MM.1S (cell line): ENCODE measurements around the gene GADD45G.

ENCODE experiments used
- DNase-seq: peaks from one replicate; pipeline ENCODE4 v3.0.0-alpha.2; 2015
- H2AFZ ChIP-seq: fragments of 300-600 bp; sonication (generic); 2 replicates; pipeline ENCODE4 v1.6.0; 2016; ENCODE audit warnings: antibody characterized with exemption, low read length
- H3F3A ChIP-seq: fragments of 300-600 bp; sonication (generic); 2 replicates; pipeline ENCODE4 v1.6.1; 2016; ENCODE audit warnings: mild to moderate bottlenecking, antibody characterized with exemption, low read length, moderate library complexity, mixed read lengths; ENCODE audit not compliant: insufficient read depth
- H3K27ac ChIP-seq: fragments of 300-600 bp; sonication (generic); 2 replicates; pipeline ENCODE4 v1.5.1; 2016; ENCODE audit warnings: mild to moderate bottlenecking, low read length
- H3K27me3 ChIP-seq: fragments of 300-600 bp; sonication (generic); replicated peaks from 2 replicates; pipeline ENCODE4 v1.6.0; 2016; ENCODE audit warnings: low read length; ENCODE audit not compliant: insufficient read depth
- H3K36me3 ChIP-seq: fragments of 300-600 bp; sonication (generic); replicated peaks from 2 replicates; pipeline ENCODE4 v1.6.1; 2016; ENCODE audit warnings: mild to moderate bottlenecking, low read length, mixed read lengths; ENCODE audit not compliant: insufficient read depth
- H3K4me1 ChIP-seq: fragments of 300-600 bp; sonication (generic); 2 replicates; pipeline ENCODE4 v1.6.1; 2016; ENCODE audit warnings: low read length, mixed read lengths
- H3K4me2 ChIP-seq: fragments of 300-600 bp; sonication (generic); 2 replicates; pipeline ENCODE4 v1.6.0; 2016; ENCODE audit warnings: low read depth, low read length
- H3K4me3 ChIP-seq: fragments of 300-600 bp; sonication (generic); 2 replicates; pipeline ENCODE4 v1.5.1; 2016; ENCODE audit warnings: low read length, mixed read lengths
- H3K79me2 ChIP-seq: fragments of 300-600 bp; sonication (generic); 2 replicates; pipeline ENCODE4 v1.6.1; 2016; ENCODE audit warnings: mixed run types, low read length, mixed read lengths
- H3K9ac ChIP-seq: fragments of 300-600 bp; sonication (generic); 2 replicates; pipeline ENCODE4 v1.6.1; 2016; ENCODE audit warnings: low read length, mixed read lengths
- H3K9me2 ChIP-seq: fragments of 300-600 bp; sonication (generic); replicated peaks from 2 replicates; pipeline ENCODE4 v1.6.1; 2016; ENCODE audit warnings: mild to moderate bottlenecking, low read length, mixed read lengths; ENCODE audit not compliant: insufficient read depth
- H3K9me3 ChIP-seq: fragments of 300-600 bp; sonication (generic); replicated peaks from 2 replicates; pipeline ENCODE4 v1.6.1; 2016; ENCODE audit warnings: mild to moderate bottlenecking, low read length, mixed read lengths; ENCODE audit not compliant: insufficient read depth
- H4K20me1 ChIP-seq: fragments of 300-600 bp; sonication (generic); 2 replicates; pipeline ENCODE4 v1.6.1; 2016; ENCODE audit warnings: mild to moderate bottlenecking, low read length, moderate library complexity, mixed read lengths; ENCODE audit not compliant: insufficient read depth
- CTCF ChIP-seq: fragments of 300-600 bp; sonication (generic); IDR thresholded peaks from 2 replicates; pipeline ENCODE4 v1.5.1; 2016; ENCODE audit warnings: antibody characterized with exemption, low read length, mixed read lengths
- EZH2 ChIP-seq: fragments of 300-600 bp; sonication (generic); optimal IDR thresholded peaks from 2 replicates; pipeline ENCODE3; 2017; ENCODE audit warnings: low read depth, mild to moderate bottlenecking, antibody characterized with exemption, low read length, mixed read lengths
- EZH2phosphoT487 ChIP-seq: fragments of 300-600 bp; sonication (generic); IDR thresholded peaks from 2 replicates; pipeline ENCODE4 v1.6.1; 2018; ENCODE audit warnings: antibody characterized with exemption, low read length

GADD45G gene

GRCh38 chr9:89590415-89590814 is 14.4 kb upstream of the GADD45G start:
- H3K9me3 ChIP-seq, result no peaks in the 10 kb centered on the region
- no peaks in the 10 kb centered on the region for H4K20me1 ChIP-seq
- H3K27ac ChIP-seq, result no peak overlapping the region
- 0 out of 2 replicates have a peak, but pooled peaks cover 4% of the 10 kb centered on the region for H3K27me3 ChIP-seq
- TF ChIP-seq CTCF, result no peak
- no peak for TF ChIP-seq EZH2
- TF ChIP-seq EZH2phosphoT487, result no peak
- no peak for DNase-seq
- no peaks in the 10 kb centered on the region for H3K79me2 ChIP-seq
- H3K9ac ChIP-seq, result no peak overlapping the region
- no peak overlapping the region for H3K4me2 ChIP-seq
- H3K36me3 ChIP-seq, result no peaks in the 10 kb centered on the region
- no peaks in the 10 kb centered on the region for H3K9me2 ChIP-seq
- no peak overlapping the region for H2AFZ ChIP-seq
- H3F3A ChIP-seq, result no peaks in the 10 kb centered on the region
- no peak overlapping the region for H3K4me3 ChIP-seq
- H3K4me1 ChIP-seq, result no peaks in the 10 kb centered on the region

DNA sequence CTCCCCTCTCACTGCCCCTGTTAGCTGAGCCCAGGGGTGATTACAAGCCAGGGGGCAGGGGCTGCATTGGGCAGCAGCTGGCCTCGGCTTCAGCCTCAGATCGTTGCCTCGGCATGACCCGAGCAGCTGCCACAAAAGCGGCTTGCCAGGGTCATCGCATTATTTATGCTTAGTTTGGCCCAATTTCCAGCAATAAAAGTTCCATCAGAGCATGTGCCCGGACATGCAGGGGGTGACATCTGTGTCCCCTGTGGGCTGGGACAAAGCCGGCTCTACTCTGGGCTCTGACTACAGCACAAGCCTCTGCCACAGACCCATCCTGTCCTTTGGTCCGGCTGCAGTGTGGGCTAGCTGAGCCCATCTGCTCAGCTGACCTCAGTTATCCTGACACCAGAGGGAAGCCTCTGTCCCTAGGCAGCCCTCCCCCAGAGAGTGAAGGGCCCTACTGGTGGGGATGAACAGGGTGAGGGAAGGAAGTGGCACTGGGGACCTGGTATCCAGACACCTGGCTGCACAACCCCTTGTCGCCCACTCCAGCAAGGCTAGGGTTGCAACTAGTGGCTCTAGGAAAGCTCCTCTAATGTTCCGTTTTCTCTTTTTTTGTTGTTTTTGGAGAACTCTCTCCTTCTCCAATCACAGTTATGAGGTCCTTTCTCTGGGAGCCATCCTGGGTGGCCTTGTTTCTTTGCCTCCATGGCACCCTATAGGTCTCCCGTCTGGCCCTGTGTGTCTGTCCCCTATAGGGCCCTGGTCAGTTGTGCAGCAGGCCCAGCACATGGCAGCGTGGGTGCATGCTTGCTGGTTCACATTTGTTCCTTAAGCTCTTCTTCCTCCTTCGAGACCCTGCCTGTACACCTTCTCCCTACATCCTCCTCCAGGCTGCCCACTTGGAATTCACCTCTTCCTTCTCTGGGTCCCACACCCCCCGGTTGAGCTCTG is 13.3 kb upstream of the GADD45G start:
- no peaks in the 10 kb centered on the region for H3K4me1 ChIP-seq
- H3K9me3 ChIP-seq, result no peaks in the 10 kb centered on the region
- H3K27ac ChIP-seq, result no peak overlapping the region
- no peaks in the 10 kb centered on the region for H3F3A ChIP-seq
- H3K27me3 ChIP-seq, result 0 out of 2 replicates have a peak, but pooled peaks cover 4% of the 10 kb centered on the region
- H3K36me3 ChIP-seq, result no peaks in the 10 kb centered on the region
- H3K9ac ChIP-seq, result no peak overlapping the region
- no peaks in the 10 kb centered on the region for H4K20me1 ChIP-seq
- no peaks in the 10 kb centered on the region for H3K79me2 ChIP-seq
- no peaks in the 10 kb centered on the region for H3K9me2 ChIP-seq
- no peak overlapping the region for H3K4me2 ChIP-seq
- TF ChIP-seq EZH2 (no peak), EZH2phosphoT487 (no peak), CTCF (no peak)
- H3K4me3 ChIP-seq, result no peak overlapping the region
- H2AFZ ChIP-seq, result no peak overlapping the region
- DNase-seq, result no peak

- H3K27me3 ChIP-seq, result 0 out of 2 replicates have a peak, but pooled peaks cover 4% of the 10 kb centered on the region
- no peak overlapping the region for H3K27ac ChIP-seq
- no peak overlapping the region for H3K4me2 ChIP-seq
- no peak overlapping the region for H2AFZ ChIP-seq
- no peaks in the 10 kb centered on the region for H3K79me2 ChIP-seq
- H3F3A ChIP-seq, result no peaks in the 10 kb centered on the region
- H3K4me1 ChIP-seq, result no peaks in the 10 kb centered on the region
- no peak overlapping the region for H3K4me3 ChIP-seq
- H3K36me3 ChIP-seq, result no peaks in the 10 kb centered on the region
- no peak overlapping the region for H3K9ac ChIP-seq
- no peak for TF ChIP-seq EZH2phosphoT487
- TF ChIP-seq EZH2, result no peak
- TF ChIP-seq CTCF, result no peak
- no peaks in the 10 kb centered on the region for H3K9me3 ChIP-seq
- DNase-seq, result no peak
- H4K20me1 ChIP-seq, result no peaks in the 10 kb centered on the region
- no peaks in the 10 kb centered on the region for H3K9me2 ChIP-seq
Measured at GRCh38 chr9:89592213-89592815, 12.5 kb upstream of the GADD45G start.
